Right lobe of liver (tissue), 4 donors: ENCODE measurements around the gene FCGR3B.
"Not testable (repeated sequence)": the region's sequence is repeated elsewhere in the genome, so short reads cannot be mapped to it uniquely, and the experiment has no call there.

Experiments
- CTCF ChIP-seq, 4 donors: fragments of 200-600 bp in 3 of 4; fragments of 450-650 bp in 1 of 4; IDR thresholded peaks; one replicate each; pipeline versions ENCODE4 v1.5.1 to v1.8.0; 2016 to 2022; ENCODE audit warnings: antibody characterized with exemption in 4 of 4, mild to moderate bottlenecking in 2 of 4
- POLR2A ChIP-seq: fragments of 450-650 bp; IDR thresholded peaks from one replicate; pipeline ENCODE4 v1.6.1; 2017; ENCODE audit warnings: antibody characterized with exemption, mild to moderate bottlenecking
- donor health status: DM: no; HTN: no; CAD: no.
- donor health status: DM: no; HTN: no; CAD: no.
- donor health status: DM: no; HTN: yes; CAD: no.

DNA sequence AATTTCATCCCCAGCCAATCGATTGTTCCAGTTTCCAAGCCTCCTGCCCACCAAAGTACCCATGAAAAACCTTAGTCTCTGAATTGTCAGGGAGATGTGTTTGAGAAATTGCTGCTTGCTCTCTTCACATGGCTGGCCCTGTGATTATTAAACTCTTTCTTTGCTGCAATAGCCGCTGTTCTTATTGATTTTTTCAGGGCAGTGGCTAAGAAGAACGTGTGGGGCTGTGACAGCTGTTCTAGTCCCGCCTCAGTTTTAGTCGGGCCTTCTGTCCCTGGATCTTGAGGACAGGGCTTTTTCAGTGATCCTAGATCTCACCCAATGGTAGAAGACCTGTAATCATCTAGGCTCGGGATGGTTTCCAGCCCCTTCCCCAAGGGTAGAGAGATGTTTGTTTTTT lies 23.0 kb upstream of the FCGR3B start:
- not testable (repeated sequence) for TF ChIP-seq CTCF (IDR thresholded peaks at IDR 0.05); POLR2A
